ENCODE data around the gene VAPB.

VAPB gene

GRCh38 chr20:58466095-58466708, 77.2 kb downstream of the VAPB start:
- no peak for TF ChIP-seq Cebpa-rat (IDR thresholded peaks at IDR 0.05)
- H3K9ac ChIP-seq: no peak overlapping the region
- no peak overlapping the region for H3K4me2 ChIP-seq
- H3K27me3 ChIP-seq: no peaks in the 10 kb centered on the region
- no peak overlapping the region for H3K4me3 ChIP-seq
- H3K9me3 ChIP-seq: peaks cover 11% of the 10 kb centered on the region
- peaks cover 5% of the 10 kb centered on the region; the same call in 1 of the 2 replicates for H3K36me3 ChIP-seq
- no peaks in the 10 kb centered on the region for H4K20me1 ChIP-seq
- H3K27ac ChIP-seq: no peak overlapping the region
- no peaks in the 10 kb centered on the region for H3K4me1 ChIP-seq

- no peak overlapping the region for H3K4me2 ChIP-seq
- no peak overlapping the region for H3K27ac ChIP-seq
- no peaks in the 10 kb centered on the region for H3K4me1 ChIP-seq
- TF ChIP-seq Cebpa-rat (IDR thresholded peaks at IDR 0.05): no peak
- no peaks in the 10 kb centered on the region for H4K20me1 ChIP-seq
- H3K9ac ChIP-seq: no peak overlapping the region
- peaks cover 5% of the 10 kb centered on the region; the same call in 1 of the 2 replicates for H3K36me3 ChIP-seq
- H3K9me3 ChIP-seq: peaks cover 11% of the 10 kb centered on the region
- no peak overlapping the region for H3K4me3 ChIP-seq
- H3K27me3 ChIP-seq: no peaks in the 10 kb centered on the region
Measured at GRCh38 chr20:58466729-58467571, 77.9 kb downstream of the VAPB start.

- Histone ChIP-seq H3K27ac (no peak overlapping the region), H3K9me3 (peaks cover 4% of the 10 kb centered on the region; the same call in 1 of the 2 replicates), H3K36me3 (no peaks in the 10 kb centered on the region), H3K4me3 (no peak overlapping the region), H3K4me2 (no peak overlapping the region), H3K27me3 (no peaks in the 10 kb centered on the region), H3K9ac (no peak overlapping the region), H3K4me1 (no peaks in the 10 kb centered on the region), H4K20me1 (no peaks in the 10 kb centered on the region)
- no peak for TF ChIP-seq Cebpa-rat (IDR thresholded peaks at IDR 0.05)
Measured at GRCh38 chr20:58467572-58468527, 78.8 kb downstream of the VAPB start.

- H4K20me1 ChIP-seq: no peaks in the 10 kb centered on the region
- H3K27me3 ChIP-seq: no peaks in the 10 kb centered on the region
- no peak for TF ChIP-seq Cebpa-rat (IDR thresholded peaks at IDR 0.05)
- H3K9me3 ChIP-seq: no peaks in the 10 kb centered on the region
- no peak overlapping the region for H3K4me3 ChIP-seq
- no peaks in the 10 kb centered on the region for H3K4me1 ChIP-seq
- no peak overlapping the region for H3K4me2 ChIP-seq
- no peaks in the 10 kb centered on the region for H3K36me3 ChIP-seq
- H3K27ac ChIP-seq: no peak overlapping the region
- no peak overlapping the region for H3K9ac ChIP-seq
Measured at GRCh38 chr20:58469616-58470015, 80.6 kb downstream of the VAPB start.

- H3K9ac ChIP-seq: no peak overlapping the region
- H3K4me3 ChIP-seq: no peak overlapping the region
- TF ChIP-seq Cebpa-rat (IDR thresholded peaks at IDR 0.05): no peak
- no peaks in the 10 kb centered on the region for H3K9me3 ChIP-seq
- no peaks in the 10 kb centered on the region for H3K4me1 ChIP-seq
- no peak overlapping the region for H3K4me2 ChIP-seq
- H3K27ac ChIP-seq: no peak overlapping the region
- no peaks in the 10 kb centered on the region for H3K36me3 ChIP-seq
- no peaks in the 10 kb centered on the region for H4K20me1 ChIP-seq
- no peaks in the 10 kb centered on the region for H3K27me3 ChIP-seq
Measured at GRCh38 chr20:58470336-58471192, 81.5 kb downstream of the VAPB start.

GRCh38 chr20:58471193-58472164, 82.5 kb downstream of the VAPB start:
- Histone ChIP-seq H3K27ac (no peak overlapping the region), H4K20me1 (no peaks in the 10 kb centered on the region), H3K36me3 (no peaks in the 10 kb centered on the region), H3K4me3 (no peak overlapping the region), H3K27me3 (no peaks in the 10 kb centered on the region), H3K9ac (no peak overlapping the region), H3K9me3 (no peaks in the 10 kb centered on the region), H3K4me2 (no peak overlapping the region), H3K4me1 (no peaks in the 10 kb centered on the region)
- TF ChIP-seq Cebpa-rat (IDR thresholded peaks at IDR 0.05): no peak

- H3K27ac ChIP-seq: no peak overlapping the region
Measured at GRCh38 chr20:58472273-58473018, 83.4 kb downstream of the VAPB start.

More at GRCh38 chr20:58472273-58473018, 83.4 kb downstream of the VAPB start:
- H3K4me3 ChIP-seq: no peak overlapping the region
- no peak overlapping the region for H3K4me2 ChIP-seq
- H4K20me1 ChIP-seq: no peaks in the 10 kb centered on the region
- H3K9ac ChIP-seq: no peak overlapping the region
- no peaks in the 10 kb centered on the region for H3K27me3 ChIP-seq
- H3K9me3 ChIP-seq: no peaks in the 10 kb centered on the region
- TF ChIP-seq Cebpa-rat (IDR thresholded peaks at IDR 0.05): no peak
- no peaks in the 10 kb centered on the region for H3K4me1 ChIP-seq
- no peaks in the 10 kb centered on the region for H3K36me3 ChIP-seq
